Fibroblast of villous mesenchyme (primary cell): ENCODE measurements around the gene TJP1. TPM values are rescaled to one million over a fixed set of nuclear protein-coding genes. Genes with fewer than 3 reads are reported as not detected.

Experiments
- DNase-seq: peaks from one replicate; pipeline ENCODE4 v3.0.0-alpha.2; 2010; ENCODE audit warnings: low read depth
- H3K4me3 ChIP-seq: 2 replicates; pipeline ENCODE4 v1.5.1; 2011; ENCODE audit warnings: low read depth, mild to moderate bottlenecking, low read length
- CTCF ChIP-seq: IDR thresholded peaks from 2 replicates; pipeline ENCODE4 v1.5.1; 2012; ENCODE audit warnings: low read depth, mild to moderate bottlenecking, low read length; ENCODE audit not compliant: insufficient read depth
- total RNA-seq: library from RNA; depleted of rRNA; stranded (reverse); fragments of >200 nt; gene quantifications from 2 replicates; pipeline ENCODE4 v1.2.3, GENCODE V29; 2012

TJP1 gene
- total RNA-seq, 1 donor = 103 TPM

DNA sequence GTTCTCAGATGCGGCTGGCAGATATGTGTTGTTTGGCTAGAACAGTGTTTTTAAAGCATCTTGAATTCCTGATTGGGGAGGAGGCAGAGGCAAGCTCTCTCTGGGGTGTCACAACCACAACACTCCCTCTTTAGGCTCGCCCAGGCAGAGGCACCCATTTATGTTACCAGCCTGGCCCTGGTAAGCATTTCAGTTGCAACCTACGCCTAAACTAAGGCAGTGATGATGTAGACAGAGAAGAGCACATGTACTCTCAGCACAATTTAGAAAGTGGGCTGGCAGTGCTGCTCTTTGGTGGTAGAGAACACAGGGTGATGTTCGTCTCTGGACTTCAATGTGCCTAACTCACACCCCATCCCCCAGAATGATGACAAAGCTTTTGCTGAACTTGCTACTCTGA is 41.2 kb upstream of the TJP1 start:
- TF ChIP-seq CTCF = no peak
- H3K4me3 ChIP-seq = no peak overlapping the region
- DNase-seq = no peak

GRCh38 chr15:29862271-29862670 is 40.0 kb upstream of the TJP1 start:
- TF ChIP-seq CTCF = no peak
- no peak overlapping the region for H3K4me3 ChIP-seq
- peak; percentile 26 for DNase-seq

GRCh38 chr15:29860872-29861271 is 38.6 kb upstream of the TJP1 start:
- TF ChIP-seq CTCF = no peak
- H3K4me3 ChIP-seq = no peak overlapping the region
- DNase-seq = no peak

- DNase-seq = peak; percentile 48
- no peak for TF ChIP-seq CTCF
- no peak overlapping the region for H3K4me3 ChIP-seq
Observed at GRCh38 chr15:29859973-29860715, 37.9 kb upstream of the TJP1 start.

- TF ChIP-seq CTCF = no peak
- DNase-seq = no peak
- no peak overlapping the region for H3K4me3 ChIP-seq
Observed at GRCh38 chr15:29859293-29859692, 37.0 kb upstream of the TJP1 start.

- no peak for TF ChIP-seq CTCF
- DNase-seq = peak; percentile 78
- no peak overlapping the region for H3K4me3 ChIP-seq
Observed at GRCh38 chr15:29857221-29857789, 35.0 kb upstream of the TJP1 start.
